Measurements from ENCODE around the gene RAD1. TPM values are rescaled to one million over a fixed set of nuclear protein-coding genes. Genes with fewer than 3 reads are reported as not detected.

The RAD1 gene
- polyA plus RNA-seq, 1 donor (not counting 4 experiments of a cell fraction or from before 2014, with no cell fraction given), result 23.1 TPM

- Histone ChIP-seq H2AFZ (ENCODE audit: control insufficient read depth, low read length) (no peak overlapping the region), H4K20me1 (ENCODE audit: control insufficient read depth, extremely low read depth, insufficient read depth, low read length) (no peaks in the 10 kb centered on the region), H3K4me3 (ENCODE audit: control insufficient read depth in 2 of 3, extremely low read depth in 1 of 3, insufficient read depth in 2 of 3, low read depth in 1 of 3, low read length in 3 of 3) (no peak overlapping the region), H3K9me3 (ENCODE audit: control insufficient read depth, low read depth, low read length) (no peaks in the 10 kb centered on the region), H3K9me1 (ENCODE audit: control insufficient read depth, extremely low read depth, insufficient read depth, low read length) (no peaks in the 10 kb centered on the region), H3K79me2 (ENCODE audit: control insufficient read depth, insufficient read depth, low read length) (no peaks in the 10 kb centered on the region), H3K36me3 (ENCODE audit: control insufficient read depth in 2 of 2, extremely low read depth in 1 of 2, insufficient read depth in 2 of 2, low read length in 2 of 2) (no peaks in the 10 kb centered on the region), H3K4me2 (ENCODE audit: control insufficient read depth, extremely low read depth, insufficient read depth, low read depth, low read length) (no peak overlapping the region), H3K27me3 (ENCODE audit: control insufficient read depth, extremely low read depth, insufficient read depth, low read length) (no peaks in the 10 kb centered on the region), H3K9ac (ENCODE audit: control insufficient read depth, extremely low read depth, insufficient read depth, low read length) (no peak overlapping the region), H3K27ac (ENCODE audit: control insufficient read depth, insufficient read depth, low read length) (no peak overlapping the region), H3K4me1 (ENCODE audit: control insufficient read depth, extremely low read depth, insufficient read depth, low read length) (peaks cover 5% of the 10 kb centered on the region)
- FAIRE-seq (no peak), DNase-seq (ENCODE audit: low read depth, low spot score) (no peak)
- TF ChIP-seq EZH2 (IDR thresholded peaks at IDR 0.05; ENCODE audit: low read length), result no peak
- TF ChIP-seq CTCF (optimal IDR thresholded peaks at IDR 0.05 in 1 of 3, IDR thresholded peaks at IDR 0.05 in 1 of 3, conservative IDR thresholded peaks at IDR 0.05 in 1 of 3; ENCODE audit: extremely low read depth in 1 of 3, insufficient read depth in 2 of 3, low read length in 3 of 3), result no peak
- dilution Hi-C loops (cut with MboI; ENCODE audit: extremely low pct_ligation_motif_present, low sequenced_read_pairs), result no loop called here
Measured at GRCh38 chr5:34894716-34895115, 20.6 kb downstream of the RAD1 start.

GRCh38 chr5:34892414-34892813 lies 22.9 kb downstream of the RAD1 start:
- dilution Hi-C loops (cut with MboI; ENCODE audit: extremely low pct_ligation_motif_present, low sequenced_read_pairs), result no loop called here
- no peaks in the 10 kb centered on the region for H3K27me3 ChIP-seq (ENCODE audit: control insufficient read depth, extremely low read depth, insufficient read depth, low read length)

More at GRCh38 chr5:34892414-34892813, 22.9 kb downstream of the RAD1 start:
- Histone ChIP-seq H3K36me3 (ENCODE audit: control insufficient read depth in 2 of 2, extremely low read depth in 1 of 2, insufficient read depth in 2 of 2, low read length in 2 of 2) (no peaks in the 10 kb centered on the region), H3K9ac (ENCODE audit: control insufficient read depth, extremely low read depth, insufficient read depth, low read length) (no peak overlapping the region), H3K9me1 (ENCODE audit: control insufficient read depth, extremely low read depth, insufficient read depth, low read length) (no peaks in the 10 kb centered on the region), H3K4me3 (ENCODE audit: control insufficient read depth in 2 of 3, extremely low read depth in 1 of 3, insufficient read depth in 2 of 3, low read depth in 1 of 3, low read length in 3 of 3) (no peak overlapping the region), H2AFZ (ENCODE audit: control insufficient read depth, low read length) (no peak overlapping the region), H3K4me1 (ENCODE audit: control insufficient read depth, extremely low read depth, insufficient read depth, low read length) (no peaks in the 10 kb centered on the region), H3K4me2 (ENCODE audit: control insufficient read depth, extremely low read depth, insufficient read depth, low read depth, low read length) (no peak overlapping the region), H3K79me2 (ENCODE audit: control insufficient read depth, insufficient read depth, low read length) (no peaks in the 10 kb centered on the region), H4K20me1 (ENCODE audit: control insufficient read depth, extremely low read depth, insufficient read depth, low read length) (no peaks in the 10 kb centered on the region), H3K9me3 (ENCODE audit: control insufficient read depth, low read depth, low read length) (no peaks in the 10 kb centered on the region), H3K27ac (ENCODE audit: control insufficient read depth, insufficient read depth, low read length) (no peak overlapping the region)
- TF ChIP-seq EZH2 (IDR thresholded peaks at IDR 0.05; ENCODE audit: low read length) (no peak), CTCF (optimal IDR thresholded peaks at IDR 0.05 in 1 of 3, IDR thresholded peaks at IDR 0.05 in 1 of 3, conservative IDR thresholded peaks at IDR 0.05 in 1 of 3; ENCODE audit: extremely low read depth in 1 of 3, insufficient read depth in 2 of 3, low read length in 3 of 3) (no peak)
- DNase-seq (ENCODE audit: low read depth, low spot score), result no peak
- no peak for FAIRE-seq

All from keratinocyte (primary cell).